GM23248 (cell line): ENCODE data around the gene ABR.

ENCODE experiments used
- EZH2 ChIP-seq: fragments of 200-600 bp; sonication (generic); IDR thresholded peaks from 2 replicates; pipeline ENCODE4 v1.6.1; 2018; ENCODE audit warnings: antibody characterized with exemption, mild to moderate bottlenecking; ENCODE audit not compliant: insufficient read depth, poor library complexity, severe bottlenecking
- EZH2phosphoT487 ChIP-seq: fragments of 200-600 bp; sonication (generic); IDR thresholded peaks from 2 replicates; pipeline ENCODE4 v1.6.1; 2018; ENCODE audit warnings: antibody characterized with exemption, moderate library complexity, mild to moderate bottlenecking, low read depth; ENCODE audit not compliant: insufficient read depth

GRCh38 chr17:954431-955164, 225.2 kb downstream of the ABR start:
- TF ChIP-seq EZH2phosphoT487 (no peak), EZH2 (no peak)
